DMS53 treated with DMSO at 0.1 percent for 48 hours (cell line): ENCODE results near the gene LILRB5.
"Not testable (repeated sequence)": the region's sequence is repeated elsewhere in the genome, so short reads cannot be mapped to it uniquely, and the experiment has no call there.

Experiments
- DNase-seq: peaks from one replicate; lab custom pipeline; 2025; ENCODE audit not compliant: unreplicated experiment; lab: John Stamatoyannopoulos, UW

Gene LILRB5

GRCh38 chr19:54245936-54246335, 11.1 kb downstream of the LILRB5 start:
- no peak for DNase-seq

DNA sequence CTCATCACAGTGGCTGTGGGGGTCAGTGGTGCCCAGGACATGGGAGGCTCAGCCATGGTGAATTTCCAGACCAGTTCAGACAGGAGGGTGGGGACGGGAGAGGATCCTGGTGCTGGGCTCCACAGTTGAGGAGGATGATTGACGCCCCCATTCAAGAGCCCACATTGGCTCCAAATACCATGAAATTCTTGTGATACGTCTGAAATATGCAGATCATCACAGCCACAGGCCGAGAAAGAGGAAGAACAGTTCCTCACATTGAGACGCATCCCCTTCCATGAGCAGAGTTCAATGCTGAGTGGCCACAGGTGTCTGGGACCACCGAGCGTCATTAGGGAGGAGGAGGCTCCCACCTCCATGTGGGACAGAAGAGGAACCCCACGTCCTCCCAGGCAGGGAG, 13.3 kb downstream of the LILRB5 start:
- not testable (repeated sequence) for DNase-seq

DNA sequence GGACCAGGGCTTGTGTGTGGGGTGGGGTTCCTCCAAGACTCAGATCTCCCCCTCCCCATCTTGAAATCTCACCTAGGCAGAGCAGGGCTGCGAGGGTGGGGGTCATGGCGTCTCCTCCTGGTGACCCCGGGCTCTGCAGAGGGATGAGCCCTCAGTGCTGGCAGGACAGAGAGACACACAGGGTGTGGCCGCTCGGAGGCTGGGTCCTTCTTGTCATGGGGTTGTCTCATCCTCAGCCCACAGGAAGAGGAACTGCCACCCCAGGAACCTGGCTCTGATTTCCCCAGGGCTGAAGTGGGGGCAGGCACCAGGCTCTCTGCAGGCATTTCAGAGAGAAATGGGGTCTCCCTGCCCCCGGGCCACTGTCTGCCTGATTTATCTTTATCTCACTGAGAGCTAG, 14.4 kb downstream of the LILRB5 start, which contains the start of gene LILRA6:
TSS of gene LILRA6 (minus strand) at position 145 of the 400 bp plus-strand sequence.
- not testable (repeated sequence) for DNase-seq

GRCh38 chr19:54242234-54242633, 14.8 kb downstream of the LILRB5 start:
- DNase-seq, result not testable (repeated sequence)

GRCh38 chr19:54240372-54241336, 16.4 kb downstream of the LILRB5 start:
- DNase-seq, result not testable (repeated sequence)

DNA sequence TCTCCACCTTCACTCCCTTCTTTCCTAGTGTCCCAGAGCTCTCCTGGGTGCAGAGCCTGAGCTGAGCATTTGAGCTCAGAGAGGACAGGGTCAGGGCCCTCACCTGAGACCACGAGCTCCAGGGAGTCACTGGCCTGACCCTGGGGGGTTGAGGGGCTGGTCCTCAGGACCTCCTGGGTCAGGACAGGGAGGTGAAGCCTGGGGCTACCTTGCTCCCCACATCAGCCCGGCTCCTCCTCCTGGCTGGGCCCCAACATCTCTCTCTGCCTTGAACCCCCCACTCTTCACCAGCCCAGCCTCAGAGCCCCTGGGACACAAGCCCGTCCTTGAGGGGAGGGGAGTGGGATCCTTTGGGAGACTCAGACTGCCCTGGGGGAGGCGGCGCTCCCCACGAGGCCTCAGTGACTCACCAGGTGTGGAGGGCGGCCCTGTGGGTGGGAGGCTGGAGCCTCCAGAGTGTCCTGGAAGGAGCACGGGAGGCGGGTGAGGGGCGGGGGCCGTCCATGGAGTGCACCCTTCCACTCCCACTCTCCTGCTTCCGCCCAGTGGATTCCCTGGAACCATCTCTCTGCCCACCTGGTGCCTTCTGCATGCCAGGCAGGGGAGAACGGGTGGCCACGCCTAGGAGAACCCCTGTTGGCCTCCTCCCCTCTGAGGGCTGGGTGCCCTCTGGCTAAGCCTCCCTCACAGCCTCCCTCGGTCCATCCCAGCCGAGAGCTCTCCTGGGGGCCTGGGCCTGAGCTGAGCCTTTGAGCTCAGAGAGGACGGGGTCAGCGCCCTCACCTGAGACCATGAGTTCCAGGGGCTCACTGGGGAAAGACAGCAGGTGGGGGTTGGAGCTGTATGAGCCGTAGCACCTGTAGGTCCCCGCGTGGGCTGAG, 17.3 kb downstream of the LILRB5 start:
- not testable (repeated sequence) for DNase-seq

DNA sequence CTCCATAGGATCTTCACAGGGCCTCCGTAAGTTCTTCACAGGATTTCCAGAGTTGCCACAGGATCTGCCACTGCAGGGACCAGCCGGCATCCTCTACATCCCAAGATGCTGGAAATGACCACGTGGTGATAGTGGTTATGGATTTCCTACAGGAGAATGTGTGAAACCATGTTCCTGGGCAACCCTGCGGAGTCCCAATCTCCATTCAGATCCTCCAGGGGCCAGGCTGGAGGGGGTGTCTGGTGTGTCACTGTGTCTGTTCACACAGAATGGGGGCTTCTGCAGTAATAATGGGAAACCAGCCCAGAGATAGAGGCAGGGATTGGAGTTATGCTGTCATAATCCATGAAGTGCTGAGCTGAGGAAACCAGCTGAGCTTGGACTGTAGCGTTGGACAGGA, 23.1 kb downstream of the LILRB5 start:
- DNase-seq, result no peak

GRCh38 chr19:54231077-54231931, 25.8 kb downstream of the LILRB5 start:
- peak; percentile 43 for DNase-seq

- DNase-seq, result no peak
Measured at GRCh38 chr19:54230031-54230430, 27.0 kb downstream of the LILRB5 start.

DNA sequence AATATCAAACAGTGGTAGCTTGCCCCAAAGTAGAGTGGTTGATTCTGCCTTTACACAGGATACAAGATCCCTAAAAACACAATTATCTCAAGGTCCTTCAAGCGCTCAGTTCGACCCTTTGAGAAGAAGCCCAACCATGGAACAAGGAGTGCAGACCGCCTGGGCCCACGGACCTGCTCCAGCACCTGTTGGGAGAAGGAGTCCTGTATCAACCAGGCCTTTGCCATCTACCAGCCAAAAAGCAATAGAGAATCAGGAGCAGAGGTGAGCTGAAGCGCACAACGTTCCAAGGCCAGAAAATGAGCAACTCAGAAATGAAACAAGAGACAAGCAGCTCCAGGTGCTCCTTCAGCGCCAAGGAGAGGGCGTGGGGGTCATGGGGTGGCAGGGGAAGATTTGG, 27.9 kb downstream of the LILRB5 start:
- no peak for DNase-seq

DNA sequence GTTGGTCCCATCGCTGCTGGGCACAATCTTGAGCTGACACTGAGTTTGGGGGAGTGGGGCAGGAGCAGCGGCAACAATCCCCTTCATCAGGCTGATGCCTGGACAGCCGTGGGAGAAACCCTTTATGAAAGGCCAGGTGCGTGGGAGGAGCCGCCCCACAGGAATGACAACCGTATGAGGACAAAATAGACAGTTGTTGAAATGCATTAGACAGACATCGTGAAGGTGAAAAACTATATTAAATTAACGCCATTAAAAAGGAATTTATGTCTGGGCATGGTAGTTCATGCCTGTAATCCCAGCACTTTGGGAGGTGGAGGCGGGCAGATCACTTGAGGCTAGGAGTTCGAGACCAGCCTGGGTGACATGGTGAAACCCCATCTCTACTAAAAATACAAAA, 32.5 kb downstream of the LILRB5 start:
- DNase-seq, result not testable (repeated sequence)

DNA sequence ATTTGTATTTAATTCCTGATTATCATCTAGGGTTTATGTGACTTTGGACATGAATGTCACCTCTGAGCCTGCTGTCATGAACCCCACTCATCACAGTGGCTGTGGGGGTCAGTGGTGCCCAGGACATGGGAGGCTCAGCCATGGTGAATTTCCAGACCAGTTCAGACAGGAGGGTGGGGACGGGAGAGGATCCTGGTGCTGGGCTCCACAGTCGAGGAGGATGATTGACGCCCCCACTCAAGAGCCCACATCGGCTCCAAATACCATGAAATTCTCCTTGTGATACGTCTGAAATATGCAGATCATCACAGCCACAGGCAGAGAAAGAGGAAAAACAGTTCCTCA, 33.2 kb downstream of the LILRB5 start:
- DNase-seq, result not testable (repeated sequence)

DNA sequence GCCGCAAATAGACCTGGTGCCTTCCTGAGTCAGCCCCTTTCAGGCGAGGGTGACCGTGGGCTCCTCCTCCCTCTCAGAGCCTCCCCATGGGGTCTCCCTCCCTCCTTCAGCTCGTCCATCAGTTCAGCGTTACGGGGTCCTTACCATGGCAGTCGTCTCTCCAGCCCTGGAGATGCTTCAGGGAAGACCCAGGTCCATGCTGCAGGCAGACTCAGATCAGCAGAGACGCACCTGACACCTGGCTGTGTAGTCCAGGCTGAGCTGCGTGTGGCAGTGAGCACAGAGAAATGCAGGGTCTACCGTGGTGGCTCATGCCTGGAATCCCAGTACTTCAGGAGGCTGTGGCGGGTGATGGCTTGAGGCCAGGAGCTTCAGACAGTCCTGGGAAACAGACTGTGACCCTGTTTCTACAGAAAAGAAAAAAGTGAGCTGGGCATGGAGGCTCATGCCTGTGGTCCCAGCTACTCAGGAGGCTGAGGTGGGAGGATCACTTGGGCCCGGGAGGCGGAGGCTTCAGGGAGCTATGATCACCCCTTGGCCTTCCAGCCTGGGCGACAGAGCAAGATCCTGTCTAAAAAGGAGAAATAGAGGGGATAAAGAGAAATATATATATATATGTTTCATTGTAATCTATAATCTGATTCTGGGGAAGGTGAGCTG, 33.7 kb downstream of the LILRB5 start:
- DNase-seq, result not testable (repeated sequence)

- not testable (repeated sequence) for DNase-seq
Measured at GRCh38 chr19:54222474-54223276, 34.4 kb downstream of the LILRB5 start, which contains the start of gene LILRB3. Gene LILRB3 (minus strand): TSS chr19:54223007. CDS start chr19:54222976, 31 bp downstream.

DNA sequence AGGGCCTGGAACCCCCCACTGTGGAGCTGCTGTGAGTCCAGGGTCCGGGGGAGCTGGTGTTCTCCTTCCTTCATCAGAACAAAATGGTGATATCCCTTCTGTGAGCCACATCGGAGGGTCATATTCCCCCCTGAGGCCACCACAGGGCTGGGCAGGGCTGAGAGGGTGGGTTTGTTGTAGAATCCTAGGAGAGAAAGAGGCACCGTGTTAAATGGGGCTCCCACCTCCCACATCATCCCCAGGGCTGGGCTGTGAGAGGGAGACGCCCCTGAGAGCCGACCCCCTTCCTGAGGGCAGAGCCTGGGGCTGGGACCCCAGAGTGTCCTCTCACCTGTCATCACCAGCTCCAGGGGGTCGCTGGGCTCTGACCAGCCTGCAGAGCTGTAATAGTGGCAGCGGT, 35.1 kb downstream of the LILRB5 start:
- DNase-seq, result not testable (repeated sequence)

- DNase-seq, result not testable (repeated sequence)
Measured at GRCh38 chr19:54219702-54220101, 37.4 kb downstream of the LILRB5 start.

DNA sequence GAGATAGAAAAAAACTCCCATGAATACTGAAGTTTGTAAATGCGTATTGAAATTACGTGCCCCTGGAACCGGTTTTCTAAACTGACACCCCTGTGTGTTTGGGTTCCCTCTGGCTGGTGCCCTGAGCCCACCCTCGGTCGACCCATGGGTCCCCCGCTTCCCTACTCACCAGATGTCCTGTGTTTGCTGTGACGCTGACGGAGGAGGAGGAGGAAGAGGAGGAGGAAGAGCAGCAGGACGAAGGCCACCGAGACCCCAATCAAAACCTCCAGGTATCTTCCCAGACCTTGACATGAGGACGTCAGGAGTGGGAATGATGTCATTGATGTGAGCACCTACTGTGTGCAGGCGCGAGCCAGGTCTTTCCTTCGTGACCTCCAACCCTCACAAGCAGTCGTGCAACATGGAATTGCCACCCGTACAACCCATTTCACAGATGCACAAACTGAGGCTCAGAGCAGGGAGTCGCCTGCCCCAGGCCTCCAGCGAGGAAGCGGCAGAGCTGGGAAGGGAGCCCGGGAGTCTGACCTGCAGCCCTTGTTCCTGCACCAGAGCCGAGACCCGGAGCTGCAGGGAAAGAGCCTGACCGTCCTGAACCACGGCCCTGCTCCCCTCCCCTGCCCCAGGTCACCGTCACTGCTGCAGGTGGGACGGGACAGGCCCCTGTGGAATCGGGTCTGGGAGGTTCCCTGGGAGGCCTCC, 38.0 kb downstream of the LILRB5 start:
- no peak for DNase-seq

GRCh38 chr19:54218259-54218658, 38.8 kb downstream of the LILRB5 start:
- DNase-seq, result no peak
